ENCODE results near the gene KRTAP10-2. TPM values are rescaled to one million over a fixed set of nuclear protein-coding genes. Genes with fewer than 3 reads are reported as not detected.
"Not testable (repeated sequence)": the region's sequence is repeated elsewhere in the genome, so short reads cannot be mapped to it uniquely, and the experiment has no call there.

Gene KRTAP10-2
- polyA plus RNA-seq, 12 donors = not detected

DNA sequence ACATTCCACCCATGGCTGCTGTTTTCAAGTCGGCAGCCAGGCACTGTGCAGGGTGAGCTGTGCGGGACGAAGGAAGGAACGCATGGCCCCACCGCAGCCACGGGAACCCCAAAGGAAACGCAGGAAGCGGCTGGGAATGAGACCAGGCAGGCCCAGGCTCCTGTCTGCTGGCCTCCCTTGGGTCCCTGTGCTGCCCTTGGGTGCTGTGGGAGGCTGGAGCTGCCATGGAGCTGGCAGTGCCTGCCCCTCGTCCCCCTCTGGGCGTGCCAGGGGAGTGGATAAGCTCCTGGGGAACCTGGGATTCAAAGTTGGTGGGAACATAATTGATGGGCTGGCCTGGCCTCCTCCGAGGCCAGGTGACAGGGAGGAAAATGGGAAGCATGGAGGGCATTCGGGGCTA lies 17.0 kb upstream of the KRTAP10-2 start:
- DNase-seq = no peak

DNA sequence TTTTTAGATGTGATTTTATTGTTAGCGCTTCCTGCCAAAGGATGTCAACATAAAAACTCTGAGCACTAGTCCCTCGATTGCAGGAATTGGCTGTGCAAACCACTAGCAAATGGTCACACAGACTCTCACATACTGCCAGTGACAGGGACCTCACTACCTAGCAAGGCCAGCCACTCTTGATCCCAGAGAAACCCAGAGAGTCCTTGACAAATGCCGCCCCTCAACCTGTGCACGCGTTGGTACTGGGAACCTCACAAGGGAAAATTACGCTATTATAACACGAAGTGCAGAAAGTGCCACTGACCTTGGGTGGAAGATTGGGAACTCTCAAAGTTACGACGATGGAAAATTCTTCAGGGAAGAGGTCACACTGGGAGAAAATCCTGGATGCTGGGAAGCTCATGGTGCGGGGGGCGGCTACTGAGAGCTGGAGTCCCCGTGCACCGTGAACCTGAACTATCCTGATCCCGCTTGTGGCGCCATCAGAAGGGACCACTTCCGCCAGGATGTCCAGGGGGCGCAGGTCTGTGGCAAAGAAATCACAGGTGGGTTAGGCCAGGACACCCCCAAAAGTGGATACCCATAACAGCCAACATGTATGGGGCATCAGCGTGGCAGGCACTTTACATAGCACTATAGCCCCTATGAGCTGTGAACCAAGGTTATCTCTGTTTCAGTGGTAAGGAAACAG lies 16.3 kb upstream of the KRTAP10-2 start:
- no peak for DNase-seq

GRCh38 chr21:44566403-44566802 lies 15.1 kb upstream of the KRTAP10-2 start:
- DNase-seq = no peak

GRCh38 chr21:44564886-44565598 lies 13.7 kb upstream of the KRTAP10-2 start:
- no peak for DNase-seq

- no peak for DNase-seq
These were observed 12.8 kb upstream of the KRTAP10-2 start for GRCh38 chr21:44564099-44564498.

- DNase-seq = no peak
These were observed 7.4 kb upstream of the KRTAP10-2 start, which contains the start of gene KRTAP10-3 for GRCh38 chr21:44558695-44559094. Gene KRTAP10-3, minus strand, starts transcription at chr21:44558795. Its CDS starts 80 bp downstream, at chr21:44558715.

GRCh38 chr21:44558329-44558675 lies 7.0 kb upstream of the KRTAP10-2 start:
- not testable (repeated sequence) for DNase-seq

DNA sequence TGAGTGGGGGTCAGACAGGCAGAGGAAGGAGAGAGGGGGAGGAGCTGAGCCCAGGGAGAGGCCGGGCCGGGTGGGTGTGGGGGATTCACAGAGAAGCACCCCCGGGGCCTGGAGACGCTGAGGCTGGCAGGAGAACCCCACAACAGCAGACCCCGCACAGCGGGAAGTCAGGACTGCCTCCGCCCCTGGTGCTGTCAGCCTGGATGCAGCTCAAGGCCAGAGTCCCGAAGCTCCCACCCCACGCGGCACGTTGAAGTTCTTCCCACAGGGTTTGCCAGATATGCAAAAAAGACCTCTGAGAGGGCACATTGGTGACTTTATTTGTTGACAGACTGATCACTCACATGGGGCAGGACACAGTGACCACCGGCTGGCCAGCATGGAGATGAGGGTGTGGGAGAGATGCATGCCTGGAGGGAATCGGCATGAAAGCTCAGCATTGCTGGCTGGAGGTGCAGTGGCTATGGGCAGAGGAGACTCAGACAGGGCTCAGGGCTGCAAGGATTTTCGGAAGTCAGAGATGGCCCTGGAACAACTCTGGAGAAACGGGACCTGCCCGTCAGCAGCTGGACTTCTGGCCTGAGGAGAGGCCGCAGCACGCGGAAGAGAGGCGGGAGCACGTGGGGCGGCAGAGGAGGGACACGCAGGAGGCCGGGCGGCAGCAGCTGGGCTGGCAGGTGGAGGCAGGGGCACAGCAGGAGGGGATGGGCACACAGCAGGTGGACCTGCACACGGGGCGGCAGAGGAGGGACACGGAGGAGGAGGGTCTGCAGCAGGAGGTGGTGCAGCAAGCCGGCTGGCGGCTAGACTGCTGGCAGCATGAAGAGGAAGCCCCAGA lies 6.4 kb upstream of the KRTAP10-2 start:
- DNase-seq = no peak

- DNase-seq = no peak
These were observed 5.6 kb upstream of the KRTAP10-2 start for GRCh38 chr21:44556879-44557278.

GRCh38 chr21:44555200-44555875 lies 4.0 kb upstream of the KRTAP10-2 start:
- no peak for DNase-seq

GRCh38 chr21:44552681-44553080 lies 1.4 kb upstream of the KRTAP10-2 start:
- DNase-seq = no peak

DNA sequence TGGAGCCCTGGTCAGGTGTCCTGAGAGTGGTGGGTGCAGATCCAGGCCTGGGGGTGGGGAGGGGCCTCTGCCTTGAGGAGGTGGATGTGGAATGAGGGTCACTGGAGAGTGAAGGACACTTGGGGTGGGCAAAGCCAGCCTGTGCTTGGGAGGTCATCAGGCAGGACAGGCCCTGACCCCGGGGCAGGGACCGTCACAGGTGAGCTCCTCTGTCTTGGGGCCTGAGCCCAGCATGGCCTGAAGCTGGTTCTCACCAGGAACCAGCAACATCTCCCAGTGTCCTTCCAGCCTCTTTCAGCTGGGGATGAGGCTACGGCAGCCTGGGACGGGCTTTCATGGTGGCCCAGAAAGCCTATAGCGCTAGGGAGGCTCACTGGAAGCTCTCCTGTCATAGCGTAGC lies 831 bp upstream of the KRTAP10-2 start:
- no peak for DNase-seq

DNA sequence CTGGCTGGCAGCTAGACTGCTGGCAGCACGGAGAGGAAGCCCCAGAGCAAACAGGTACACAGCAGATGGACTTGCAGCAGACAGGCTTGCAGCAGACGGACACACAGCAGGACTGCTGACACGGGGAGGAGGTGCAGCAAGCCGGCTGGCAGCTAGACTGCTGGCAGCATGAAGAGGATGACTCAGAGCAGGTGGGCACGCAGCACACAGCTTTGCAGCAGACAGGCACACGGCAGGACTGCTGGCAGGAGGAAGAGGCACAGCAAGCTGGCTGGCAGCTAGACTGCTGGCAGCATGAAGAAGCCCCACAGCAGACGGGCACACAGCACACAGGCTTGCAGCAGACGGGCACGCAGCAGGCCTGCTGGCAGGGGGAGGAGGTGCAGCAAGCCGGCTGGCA lies 498 bp downstream of the KRTAP10-2 start:
- no peak for DNase-seq

- not testable (repeated sequence) for DNase-seq
These were observed 1.0 kb downstream of the KRTAP10-2 start for GRCh38 chr21:44550285-44550684.

DNA sequence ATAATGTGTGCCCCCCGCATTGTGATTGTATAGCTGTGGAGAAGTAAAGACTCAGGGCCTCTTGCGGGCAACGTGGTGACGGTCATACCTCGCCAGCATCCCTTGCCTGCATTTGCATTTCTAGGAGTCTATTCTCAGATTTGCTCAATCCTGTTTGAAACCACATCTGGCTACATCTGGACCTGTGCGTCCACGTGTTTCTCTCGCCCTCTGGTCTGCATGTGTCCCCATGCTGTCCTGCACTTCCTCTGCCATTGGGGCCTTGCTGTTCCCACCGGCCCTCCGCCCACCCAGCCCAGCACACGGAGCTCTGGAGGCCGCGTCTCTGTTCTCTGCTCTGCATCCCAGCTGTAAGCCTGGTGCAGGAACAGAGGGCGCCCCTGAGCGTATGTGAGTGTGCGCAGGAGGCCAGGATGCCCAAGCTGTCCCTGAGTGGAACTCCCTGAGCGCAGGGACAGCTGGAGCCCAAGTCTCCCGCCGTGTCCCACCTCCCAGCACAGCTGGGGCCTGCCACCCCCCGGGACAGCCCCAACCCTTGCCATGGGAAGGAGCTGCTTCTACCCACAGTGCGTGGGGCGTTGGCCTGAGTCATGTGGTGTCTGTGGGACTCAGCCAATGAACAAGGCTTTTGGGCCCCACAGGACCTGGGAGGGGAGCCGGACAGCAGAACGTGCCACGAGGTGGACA lies 1.6 kb downstream of the KRTAP10-2 start:
- no peak for DNase-seq

DNA sequence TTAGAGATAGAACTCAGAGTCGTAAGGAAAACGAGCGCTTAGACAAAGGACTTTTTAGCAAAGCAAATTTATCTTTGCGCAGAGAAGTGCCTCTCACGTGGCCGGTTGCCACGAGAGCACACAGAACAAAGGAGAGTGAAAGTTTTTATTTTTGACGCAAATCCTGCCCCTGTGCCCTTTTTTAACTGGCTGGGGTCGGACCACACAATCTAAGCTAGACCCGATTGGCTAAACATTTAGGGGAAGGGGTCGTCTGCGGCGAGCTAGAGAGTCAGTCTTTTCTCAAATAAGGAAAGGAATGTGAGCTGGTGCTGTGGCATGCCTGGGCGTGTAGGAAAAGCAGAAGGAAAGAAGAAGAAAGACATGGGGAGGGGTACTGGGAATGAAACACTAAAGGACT lies 2.4 kb downstream of the KRTAP10-2 start:
- no peak for DNase-seq

DNA sequence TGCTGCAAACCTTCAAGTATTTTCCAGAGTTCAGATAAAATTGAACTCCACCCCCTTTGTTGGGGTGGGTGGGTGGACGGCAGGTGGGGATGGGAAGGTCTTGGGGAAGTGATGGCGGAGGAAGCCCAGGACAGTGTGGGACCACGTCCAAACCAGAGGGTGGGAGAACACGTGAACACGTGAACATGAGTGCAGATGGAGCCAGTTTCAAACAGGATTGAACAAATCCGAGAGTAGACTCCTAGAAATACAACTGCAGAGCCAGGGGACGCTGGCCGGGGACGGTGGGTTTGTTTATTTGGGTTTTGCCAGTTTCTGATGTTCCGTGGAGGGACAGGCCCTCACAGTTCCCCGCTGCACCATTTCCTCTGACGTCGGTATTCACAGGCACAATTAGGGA lies 2.9 kb downstream of the KRTAP10-2 start:
- DNase-seq = no peak

- DNase-seq = no peak
These were observed 3.5 kb downstream of the KRTAP10-2 start for GRCh38 chr21:44547656-44548331.

DNA sequence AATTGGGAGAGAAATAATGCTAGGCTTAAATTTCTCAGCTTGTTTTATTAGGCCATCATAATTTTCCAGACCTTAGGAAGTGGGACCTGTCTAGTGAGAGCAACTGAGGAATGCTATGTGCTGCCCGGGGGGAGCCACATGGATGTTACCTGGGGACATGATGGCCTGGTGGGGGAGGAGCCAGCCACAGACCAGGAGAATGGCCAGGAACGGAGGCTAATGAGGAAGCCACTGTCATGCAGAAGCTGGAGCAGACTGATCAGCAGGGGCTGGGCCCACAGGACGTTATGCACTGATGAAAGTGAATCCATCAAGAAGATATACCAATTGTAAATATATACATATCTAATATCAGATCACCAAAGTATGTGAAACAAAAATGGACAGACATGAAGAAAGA lies 6.7 kb downstream of the KRTAP10-2 start:
- DNase-seq = no peak

DNA sequence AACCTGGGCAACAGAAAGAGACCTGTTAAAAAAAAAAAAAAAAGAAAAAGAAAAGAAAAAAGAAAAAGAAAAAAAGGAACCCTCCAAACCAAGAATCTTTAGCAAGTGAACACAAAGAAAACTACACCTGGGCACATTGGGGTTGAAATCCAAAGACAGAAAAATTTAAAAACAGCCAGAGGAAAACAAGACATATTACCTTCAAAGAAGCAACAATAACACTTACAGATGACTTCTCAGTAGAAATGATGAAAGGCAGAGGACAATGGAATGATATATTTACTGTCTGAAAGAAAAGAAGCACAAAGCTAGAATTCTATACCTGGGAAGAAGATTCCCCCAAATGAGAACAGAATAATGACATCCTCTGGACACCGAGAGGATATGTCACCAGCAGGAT lies 8.6 kb downstream of the KRTAP10-2 start:
- no peak for DNase-seq

DNA sequence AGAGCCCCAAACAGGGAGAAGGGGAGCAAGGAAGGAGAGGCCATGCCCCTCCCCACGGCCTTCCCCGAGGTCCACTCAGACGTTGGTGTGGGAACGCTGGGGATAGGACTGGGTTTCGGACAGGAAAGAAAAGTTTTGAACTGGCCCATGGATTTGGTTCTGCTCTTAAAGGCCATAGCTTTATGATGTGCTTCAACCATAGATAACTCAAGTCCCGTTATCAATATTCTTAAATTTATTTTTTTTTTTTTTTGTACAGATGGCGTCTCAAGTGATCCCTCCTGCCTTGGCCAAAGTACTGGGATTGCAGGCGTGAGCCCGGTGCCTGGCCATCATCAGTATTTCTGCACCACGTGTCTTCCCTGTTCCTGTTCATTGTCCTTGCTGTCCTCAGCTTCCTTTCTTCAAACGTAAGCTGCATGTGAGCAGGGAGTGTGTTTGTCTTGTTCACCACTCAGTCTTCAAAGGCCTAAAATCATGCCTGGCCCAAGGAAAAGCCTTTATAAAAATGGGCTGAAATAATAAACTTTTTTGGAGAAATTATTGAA lies 10.5 kb downstream of the KRTAP10-2 start:
- DNase-seq = no peak
